GM19240 (cell line): Measurements from ENCODE around the gene SLCO2B1.

Experiments used
- DNase-seq: peaks from one replicate; pipeline ENCODE4 v3.0.0; 2011; ENCODE audit warnings: low spot score; ENCODE audit not compliant: insufficient read length

Gene SLCO2B1

GRCh38 chr11:75246006-75246670 is 95.2 kb downstream of the SLCO2B1 start:
- no peak for DNase-seq

- no peak for DNase-seq
These were observed 95.9 kb downstream of the SLCO2B1 start for GRCh38 chr11:75246671-75247350.

- no peak for DNase-seq
These were observed 98.0 kb downstream of the SLCO2B1 start for GRCh38 chr11:75248924-75249256.

GRCh38 chr11:75249704-75250103 is 98.8 kb downstream of the SLCO2B1 start:
- DNase-seq, result no peak

GRCh38 chr11:75254326-75254725 is 103.4 kb downstream of the SLCO2B1 start:
- no peak for DNase-seq
